Duodenal mucosa (tissue), 2 donors: ENCODE results near the gene SLX4.

ENCODE experiments used
- H3K27ac ChIP-seq: one replicate; pipeline ENCODE4 v1.7.0; 2013; ENCODE audit warnings: low read depth, low read length
- H3K27me3 ChIP-seq, 2 donors: one replicate each; pipeline ENCODE4 v1.7.0; 2013; ENCODE audit warnings: low read length in 2 of 2, control low read depth in 1 of 2; ENCODE audit not compliant: insufficient read depth in 2 of 2, control insufficient read depth in 1 of 2
- H3K36me3 ChIP-seq, 2 donors: one replicate each; pipeline ENCODE4 v1.7.0; 2013; ENCODE audit warnings: low read length in 2 of 2, control low read depth in 1 of 2; ENCODE audit not compliant: insufficient read depth in 2 of 2, control insufficient read depth in 1 of 2
- H3K4me1 ChIP-seq, 2 donors: one replicate each; pipeline ENCODE4 v1.7.0; 2013; ENCODE audit warnings: low read length in 2 of 2, control low read depth in 1 of 2; ENCODE audit not compliant: insufficient read depth in 2 of 2, control insufficient read depth in 1 of 2
- H3K4me3 ChIP-seq, 2 donors: one replicate each; pipeline ENCODE4 v1.7.0; 2013; ENCODE audit warnings: low read length in 2 of 2, low read depth in 1 of 2
- H3K9ac ChIP-seq, 2 donors: one replicate each; pipeline ENCODE4 v1.7.0; 2013; ENCODE audit warnings: low read length in 2 of 2, low read depth in 1 of 2
- H3K9me3 ChIP-seq, 2 donors: one replicate each; pipeline ENCODE4 v1.7.0; 2013; ENCODE audit warnings: low read length in 2 of 2, control low read depth in 1 of 2; ENCODE audit not compliant: control insufficient read depth in 1 of 2

SLX4 gene

DNA sequence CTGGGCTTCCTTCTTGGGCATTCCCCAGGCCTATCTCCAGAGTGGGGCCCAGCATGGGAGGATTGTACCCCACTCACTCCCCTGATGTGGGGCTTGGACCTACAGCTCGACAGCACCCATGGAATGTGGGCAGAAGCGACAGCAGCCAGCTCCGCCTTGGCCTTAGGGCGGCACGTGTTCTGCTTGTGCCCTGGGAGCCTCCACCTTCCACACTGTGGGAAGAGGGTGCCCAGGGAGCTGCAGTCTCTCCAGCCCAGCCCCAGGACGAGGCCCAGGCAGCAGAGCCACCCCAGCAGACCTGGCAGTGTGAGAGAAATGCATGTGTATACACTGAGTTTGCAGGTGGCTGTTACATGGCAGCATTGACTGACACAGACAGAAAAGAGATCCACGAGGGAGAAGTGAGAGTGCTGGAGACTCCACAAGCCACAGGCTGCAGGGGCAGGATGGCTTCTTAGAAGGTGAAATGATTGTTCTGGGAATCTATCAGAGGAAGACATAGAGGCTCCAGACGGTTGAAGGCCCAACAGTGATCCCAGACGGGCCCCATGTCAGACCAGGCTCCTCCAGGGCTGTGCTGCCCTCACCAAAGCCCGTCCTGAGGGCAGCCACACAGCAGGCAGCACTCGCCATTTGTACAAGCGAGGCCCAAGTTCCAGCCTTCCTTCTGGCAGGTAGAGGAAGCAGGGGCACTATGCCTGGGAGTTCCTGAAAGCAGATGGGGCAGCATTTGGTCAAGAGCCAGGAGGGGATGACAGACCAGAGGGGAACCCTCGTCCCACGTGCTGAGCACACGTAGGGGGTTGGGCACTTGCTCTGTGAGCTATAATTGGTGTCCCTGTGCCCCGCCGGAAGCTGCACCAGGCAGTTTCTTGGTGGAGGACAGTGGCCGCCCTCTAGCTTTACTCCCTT lies 40.3 kb upstream of the SLX4 start:
- Histone ChIP-seq H3K27ac (no peak overlapping the region), H3K9ac (no peak overlapping the region), H3K36me3 (peaks cover 11 to 28% of the 10 kb centered on the region in 2 donors), H3K4me3 (no peak overlapping the region), H3K9me3 (no peaks in the 10 kb centered on the region), H3K27me3 (no peaks in the 10 kb centered on the region), H3K4me1 (peaks cover 15 to 19% of the 10 kb centered on the region in 2 donors)

GRCh38 chr16:3650631-3651265 lies 39.3 kb upstream of the SLX4 start:
- H3K27ac ChIP-seq: no peak overlapping the region
- no peak overlapping the region for H3K9ac ChIP-seq
- peaks cover 5 to 24% of the 10 kb centered on the region in 2 donors for H3K36me3 ChIP-seq
- H3K4me3 ChIP-seq: no peak overlapping the region
- no peaks in the 10 kb centered on the region for H3K27me3 ChIP-seq
- H3K9me3 ChIP-seq: no peaks in the 10 kb centered on the region
- peaks cover 21 to 23% of the 10 kb centered on the region in 2 donors for H3K4me1 ChIP-seq

DNA sequence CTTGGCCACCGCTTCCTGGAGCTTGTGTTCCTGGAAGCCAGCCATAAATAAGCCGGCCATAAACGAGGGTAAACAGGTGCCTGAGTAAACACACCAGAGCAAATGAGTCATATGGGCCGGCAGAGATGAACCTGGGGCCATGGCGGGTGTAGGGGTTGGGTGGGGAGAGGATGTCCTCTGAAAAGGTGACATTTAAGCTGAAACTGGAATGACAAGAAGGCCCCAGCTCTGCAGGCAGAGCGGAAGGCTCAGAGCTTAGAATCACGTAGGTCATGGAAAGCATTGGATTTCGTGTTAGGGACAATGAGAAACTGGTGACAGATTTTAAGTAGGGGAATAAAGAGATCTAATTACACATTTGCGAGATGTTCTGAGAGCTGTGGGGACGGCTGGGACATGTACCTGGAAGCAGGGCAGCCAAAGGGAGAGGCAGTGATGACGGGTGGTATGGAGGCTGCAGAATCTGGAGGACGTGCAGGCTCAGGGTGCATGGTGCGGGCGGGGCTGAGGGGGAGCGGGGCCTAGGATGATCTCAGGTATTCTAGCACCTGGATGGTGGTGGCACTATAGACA lies 35.0 kb upstream of the SLX4 start:
- H3K9me3 ChIP-seq: no peaks in the 10 kb centered on the region
- peak overlapping the region; percentile 7 to 24 for H3K4me3 ChIP-seq
- peaks cover 25 to 26% of the 10 kb centered on the region in 2 donors for H3K4me1 ChIP-seq
- H3K36me3 ChIP-seq: peaks cover 0 to 13% of the 10 kb centered on the region in 2 donors
- H3K9ac ChIP-seq: peak overlapping the region in 1 of 2 donors; percentile 23
- H3K27ac ChIP-seq: peak overlapping the region; percentile 54
- no peaks in the 10 kb centered on the region for H3K27me3 ChIP-seq

GRCh38 chr16:3645504-3646347 lies 34.3 kb upstream of the SLX4 start:
- Histone ChIP-seq H3K9me3 (no peaks in the 10 kb centered on the region), H3K27ac (no peak overlapping the region), H3K27me3 (no peaks in the 10 kb centered on the region), H3K4me3 (no peak overlapping the region), H3K9ac (no peak overlapping the region), H3K36me3 (peaks cover 0 to 15% of the 10 kb centered on the region in 2 donors), H3K4me1 (peaks cover 30 to 31% of the 10 kb centered on the region in 2 donors)

- H3K27ac ChIP-seq: no peak overlapping the region
- no peak overlapping the region for H3K9ac ChIP-seq
- peaks cover 35 to 37% of the 10 kb centered on the region in 2 donors for H3K4me1 ChIP-seq
- H3K9me3 ChIP-seq: no peaks in the 10 kb centered on the region
- no peak overlapping the region for H3K4me3 ChIP-seq
- no peaks in the 10 kb centered on the region for H3K27me3 ChIP-seq
- H3K36me3 ChIP-seq: peaks cover 0 to 16% of the 10 kb centered on the region in 2 donors
These were observed 33.7 kb upstream of the SLX4 start for GRCh38 chr16:3645108-3645503.

- Histone ChIP-seq H3K9ac (peak overlapping the region in 1 of 2 donors; percentile 14), H3K27me3 (no peaks in the 10 kb centered on the region), H3K9me3 (no peaks in the 10 kb centered on the region), H3K36me3 (peaks cover 0 to 12% of the 10 kb centered on the region in 2 donors), H3K27ac (no peak overlapping the region), H3K4me3 (no peak overlapping the region), H3K4me1 (peaks cover 51 to 54% of the 10 kb centered on the region in 2 donors)
These were observed 31.8 kb upstream of the SLX4 start for GRCh38 chr16:3643095-3643730.

DNA sequence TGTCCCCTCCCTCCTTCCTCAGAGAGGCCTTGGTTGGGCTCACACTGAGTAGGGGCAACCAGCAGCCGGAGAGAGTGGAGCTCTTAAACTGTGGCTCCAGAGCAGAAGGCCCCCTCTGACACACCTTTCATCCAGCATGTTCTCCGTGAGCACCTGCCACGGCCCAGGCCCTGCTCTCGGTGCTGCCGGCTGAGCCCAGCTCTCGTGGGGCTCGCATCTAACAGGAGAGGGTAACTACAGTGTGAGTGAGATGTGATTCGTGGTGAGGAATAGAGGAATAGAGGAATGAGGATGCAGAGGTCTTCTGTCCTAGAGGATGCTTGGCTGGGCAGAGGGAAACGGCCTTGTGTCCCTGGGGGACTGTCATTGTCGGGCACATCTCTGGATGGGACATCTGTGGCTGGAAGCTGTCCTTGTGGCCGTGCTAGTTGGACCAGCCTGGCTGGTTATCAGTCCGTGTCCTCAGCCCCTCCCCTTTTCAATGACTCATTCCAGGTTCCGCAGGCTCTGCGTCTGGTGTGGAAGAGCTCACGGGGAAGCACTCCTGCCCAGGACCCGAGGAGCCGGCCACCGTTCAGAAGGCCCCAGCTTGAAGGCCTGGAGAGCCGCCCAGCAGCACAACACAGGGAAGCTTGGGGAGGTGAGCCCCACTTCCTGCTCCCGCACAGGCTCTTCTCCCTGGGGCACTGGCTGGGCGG lies 31.1 kb upstream of the SLX4 start:
- Histone ChIP-seq H3K4me1 (peaks cover 56 to 60% of the 10 kb centered on the region in 2 donors), H3K36me3 (peaks cover 0 to 12% of the 10 kb centered on the region in 2 donors), H3K4me3 (no peak overlapping the region), H3K9ac (peak overlapping the region in 1 of 2 donors; percentile 14), H3K9me3 (no peaks in the 10 kb centered on the region), H3K27me3 (no peaks in the 10 kb centered on the region), H3K27ac (no peak overlapping the region)

DNA sequence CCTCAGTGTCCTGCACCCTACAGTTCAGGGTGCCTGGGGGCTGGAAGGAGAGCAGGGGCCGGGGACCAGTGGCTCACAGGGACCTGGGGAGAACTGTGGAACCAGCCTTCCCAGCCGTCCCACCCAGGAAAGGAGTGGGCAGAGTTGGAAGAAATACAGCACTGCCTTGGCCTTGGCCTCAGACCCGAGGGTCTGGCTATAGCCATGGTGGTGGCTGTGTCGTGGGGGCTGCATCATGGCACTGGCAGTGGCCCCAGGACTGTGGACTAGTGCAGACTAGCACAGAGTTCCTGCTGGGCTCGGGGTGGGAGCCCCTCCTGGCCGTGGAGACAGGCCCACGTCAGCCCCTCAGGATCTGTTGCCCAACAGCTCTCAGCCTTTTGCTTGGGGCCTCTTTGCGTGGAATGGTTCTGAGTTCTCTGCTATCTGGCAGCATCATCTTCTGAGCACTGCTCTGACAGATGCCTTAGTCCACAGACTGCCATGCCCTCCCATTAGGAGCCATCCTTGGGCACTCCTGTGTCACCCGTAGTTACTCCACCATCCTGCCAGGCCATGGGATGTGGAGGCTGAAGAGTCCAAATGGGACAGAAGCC lies 30.5 kb upstream of the SLX4 start:
- no peak overlapping the region for H3K9ac ChIP-seq
- H3K4me3 ChIP-seq: no peak overlapping the region
- H3K36me3 ChIP-seq: peaks cover 0 to 12% of the 10 kb centered on the region in 2 donors
- H3K4me1 ChIP-seq: peaks cover 55 to 65% of the 10 kb centered on the region in 2 donors
- H3K9me3 ChIP-seq: no peaks in the 10 kb centered on the region
- H3K27ac ChIP-seq: no peak overlapping the region
- no peaks in the 10 kb centered on the region for H3K27me3 ChIP-seq
